GM19351 (cell line): ENCODE data around the gene CREBBP.

Experiments used
- ATAC-seq: cut with Tn5 transposase; IDR thresholded peaks from one replicate; pipeline ENCODE4 v1.9.1; 2021; ENCODE audit warnings: mild to moderate bottlenecking, moderate library complexity; ENCODE audit not compliant: unreplicated experiment

The CREBBP gene

GRCh38 chr16:3690470-3690928, 190.0 kb downstream of the CREBBP start:
- ATAC-seq: peak; percentile 70

- ATAC-seq: no peak
These were observed 190.8 kb downstream of the CREBBP start for GRCh38 chr16:3689731-3690130.

- ATAC-seq: no peak
These were observed 192.7 kb downstream of the CREBBP start for GRCh38 chr16:3687792-3688191.

- ATAC-seq: no peak
These were observed 193.5 kb downstream of the CREBBP start for GRCh38 chr16:3687021-3687420.

- ATAC-seq: no peak
These were observed 199.3 kb downstream of the CREBBP start for GRCh38 chr16:3681206-3681605.

GRCh38 chr16:3677994-3678393, 202.5 kb downstream of the CREBBP start:
- ATAC-seq: no peak

- no peak for ATAC-seq
These were observed 204.8 kb downstream of the CREBBP start for GRCh38 chr16:3675601-3676130.
